Inflammatory macrophage treated with lipopolysaccharide for 1 hour (primary cell): ENCODE results near the gene LRRC37A.
"Not testable (repeated sequence)": the region's sequence is repeated elsewhere in the genome, so short reads cannot be mapped to it uniquely, and the experiment has no call there.

Source experiments
- DNase-seq, 2 donors: peaks; one replicate each; pipeline ENCODE4 v3.0.0-alpha.2; 2020 to 2022

LRRC37A gene

DNA sequence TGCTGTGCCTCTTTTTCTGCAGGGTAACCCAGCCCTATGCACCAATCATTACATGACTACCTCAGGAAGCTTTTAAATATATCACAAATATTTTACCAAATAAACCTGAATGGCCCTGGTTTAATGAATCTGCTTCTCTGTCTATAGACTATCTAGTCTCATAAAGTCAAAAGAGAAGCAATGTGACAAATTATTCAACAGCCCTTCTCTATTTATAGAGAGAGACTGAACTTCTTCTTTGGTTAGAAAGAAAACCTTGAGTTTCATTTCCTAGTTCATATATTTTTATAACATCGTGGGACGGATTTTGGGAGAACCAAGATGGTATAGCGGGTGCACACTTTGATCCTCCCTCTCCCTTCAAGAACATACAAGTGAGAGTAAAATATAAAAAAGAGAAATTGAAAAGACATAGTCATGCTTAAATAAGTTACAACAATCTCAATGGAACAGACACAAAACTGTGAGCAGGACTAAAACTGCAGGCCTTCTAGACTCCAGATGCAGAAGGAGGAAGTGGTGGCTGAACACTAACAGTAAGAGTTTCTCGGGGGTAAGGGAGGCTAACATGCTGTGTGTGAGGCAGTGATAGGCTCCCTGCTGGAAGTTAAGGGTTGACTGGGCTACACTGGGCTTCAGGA is 3.9 kb upstream of the LRRC37A start:
- DNase-seq: peak; percentile 54 to 62

- DNase-seq: not testable (repeated sequence)
Observed at GRCh38 chr17:46291618-46292017, 3.3 kb upstream of the LRRC37A start.

GRCh38 chr17:46341220-46341619 is 46.3 kb downstream of the LRRC37A start:
- not testable (repeated sequence) for DNase-seq

DNA sequence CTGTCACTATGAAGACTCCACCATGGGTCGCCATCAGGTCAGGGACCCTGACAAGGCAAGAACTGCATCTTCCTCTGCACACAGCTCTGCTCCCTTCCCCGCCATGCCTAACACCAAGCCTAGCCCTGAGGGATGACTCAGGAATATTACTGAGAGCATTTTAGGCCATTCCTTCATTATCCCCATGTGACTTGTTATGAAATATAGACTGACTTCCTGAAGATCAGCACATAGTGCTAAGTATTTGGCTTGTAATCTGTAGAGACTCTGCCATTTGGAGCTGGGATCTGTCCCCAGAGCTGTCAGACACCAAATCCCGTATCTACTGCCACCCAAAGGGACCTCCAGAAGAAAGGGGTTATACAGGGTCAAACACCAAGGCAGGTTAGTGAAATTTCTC is 47.2 kb downstream of the LRRC37A start:
- not testable (repeated sequence) for DNase-seq

DNA sequence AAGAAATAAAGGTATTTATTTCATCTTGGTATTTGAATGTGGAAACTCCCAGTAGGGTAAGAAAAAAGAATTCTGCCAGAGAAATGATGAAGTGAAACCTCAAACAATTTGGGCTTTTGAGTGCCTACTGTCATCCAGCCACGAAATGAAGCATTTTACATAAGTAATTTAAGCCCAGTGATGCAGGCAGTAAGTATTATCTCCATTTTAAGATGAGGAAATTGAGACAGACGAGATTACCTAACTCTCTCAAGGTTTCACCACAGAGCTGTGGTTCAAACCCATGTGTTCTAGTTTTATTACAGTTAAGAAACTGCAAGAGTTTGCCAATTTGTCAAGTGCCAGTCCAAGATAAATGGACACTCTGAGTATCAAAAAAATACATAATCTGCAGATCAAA is 53.4 kb downstream of the LRRC37A start:
- DNase-seq: not testable (repeated sequence)

DNA sequence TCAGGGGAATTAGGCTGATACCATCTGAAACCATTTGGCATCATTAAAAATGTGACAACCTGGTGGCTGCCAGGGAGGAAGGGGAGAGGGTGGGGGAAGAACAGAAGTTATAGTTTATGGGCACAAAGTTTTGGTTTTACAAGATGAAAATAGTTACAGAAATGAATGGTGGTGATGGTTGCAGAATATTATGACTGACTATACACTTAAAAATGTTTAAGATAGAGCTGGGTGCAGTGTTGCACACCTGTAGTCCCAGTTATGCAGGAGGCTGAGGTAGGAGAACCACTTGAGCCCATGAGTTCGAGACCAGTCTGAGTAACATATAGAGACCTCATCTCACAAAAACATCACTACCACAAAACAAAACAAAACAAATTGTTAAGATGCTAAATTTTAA is 54.1 kb downstream of the LRRC37A start:
- not testable (repeated sequence) for DNase-seq

GRCh38 chr17:46353856-46354255 is 58.9 kb downstream of the LRRC37A start:
- DNase-seq: not testable (repeated sequence)

GRCh38 chr17:46361145-46361735 is 66.3 kb downstream of the LRRC37A start:
- DNase-seq: not testable (repeated sequence)

DNA sequence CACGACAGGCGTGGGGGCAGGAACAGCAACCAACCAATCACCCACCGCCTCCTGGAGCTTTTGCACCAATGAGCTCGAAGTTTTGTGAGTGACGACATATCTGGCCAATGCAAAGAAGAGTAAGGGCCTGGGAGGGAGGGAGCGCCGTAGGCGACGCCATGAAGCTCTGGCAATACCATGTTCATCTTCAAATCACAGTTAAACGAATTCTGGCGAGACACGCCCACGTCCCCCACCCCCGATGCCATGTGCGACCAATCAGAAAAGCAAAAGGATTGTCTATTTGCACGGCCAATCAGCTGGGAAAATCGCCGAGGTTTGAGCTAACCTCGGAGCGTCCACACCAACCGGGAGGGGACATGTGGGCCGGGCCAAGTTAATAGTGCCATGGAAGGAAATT is 66.8 kb downstream of the LRRC37A start, which contains the start of gene ARL17B:
Gene ARL17B (minus strand): TSS at position 12 of the 400 bp plus-strand sequence. CDS start 3,369 bp downstream, outside the sequence.
- DNase-seq: not testable (repeated sequence)

GRCh38 chr17:46367520-46367919 is 72.6 kb downstream of the LRRC37A start:
- DNase-seq: not testable (repeated sequence)

- not testable (repeated sequence) for DNase-seq
Observed at GRCh38 chr17:46372236-46373229, 77.6 kb downstream of the LRRC37A start.

- not testable (repeated sequence) for DNase-seq
Observed at GRCh38 chr17:46373418-46373817, 78.5 kb downstream of the LRRC37A start.

GRCh38 chr17:46383118-46383517 is 88.2 kb downstream of the LRRC37A start:
- not testable (repeated sequence) for DNase-seq

- DNase-seq: not testable (repeated sequence)
Observed at GRCh38 chr17:46385491-46385890, 90.6 kb downstream of the LRRC37A start.
